ENCODE data around the gene NFX1.
"Not testable (repeated sequence)": the region's sequence is repeated elsewhere in the genome, so short reads cannot be mapped to it uniquely, and the experiment has no call there.

The NFX1 gene

GRCh38 chr9:33366979-33367480, 76.7 kb downstream of the NFX1 start:
- DNase-seq, result no peak

GRCh38 chr9:33372900-33373299, 82.6 kb downstream of the NFX1 start:
- no peak for DNase-seq

- no peak for DNase-seq
Observed at GRCh38 chr9:33374190-33374589, 83.9 kb downstream of the NFX1 start.

GRCh38 chr9:33374634-33375237, 84.4 kb downstream of the NFX1 start:
- DNase-seq, result peak; percentile 50 to 77

- DNase-seq, result no peak
Observed at GRCh38 chr9:33375238-33375840, 85.0 kb downstream of the NFX1 start.

GRCh38 chr9:33375841-33376321, 85.6 kb downstream of the NFX1 start:
- no peak for DNase-seq

GRCh38 chr9:33377089-33377715, 86.9 kb downstream of the NFX1 start:
- no peak for DNase-seq

GRCh38 chr9:33378121-33378795, 87.9 kb downstream of the NFX1 start:
- DNase-seq, result no peak

- no peak for DNase-seq
Observed at GRCh38 chr9:33379666-33380389, 89.5 kb downstream of the NFX1 start.

GRCh38 chr9:33380390-33381094, 90.2 kb downstream of the NFX1 start:
- DNase-seq, result no peak

GRCh38 chr9:33381231-33381791, 91.0 kb downstream of the NFX1 start:
- no peak for DNase-seq

GRCh38 chr9:33382397-33382796, 92.1 kb downstream of the NFX1 start:
- not testable (repeated sequence) for DNase-seq

- DNase-seq, result not testable (repeated sequence)
Observed at GRCh38 chr9:33383396-33383795, 93.1 kb downstream of the NFX1 start.

GRCh38 chr9:33385536-33385935, 95.2 kb downstream of the NFX1 start:
- DNase-seq, result not testable (repeated sequence)

- not testable (repeated sequence) for DNase-seq
Observed at GRCh38 chr9:33385979-33386640, 95.8 kb downstream of the NFX1 start.

- not testable (repeated sequence) for DNase-seq
Observed at GRCh38 chr9:33386641-33386996, 96.3 kb downstream of the NFX1 start.

- DNase-seq, result not testable (repeated sequence)
Observed at GRCh38 chr9:33386998-33387397, 96.7 kb downstream of the NFX1 start.

- DNase-seq, result no peak
Observed at GRCh38 chr9:33388110-33388994, 98.0 kb downstream of the NFX1 start.

GRCh38 chr9:33391111-33391771, 100.9 kb downstream of the NFX1 start:
- peak; percentile 38 to 71 for DNase-seq

GRCh38 chr9:33392591-33393021, 102.3 kb downstream of the NFX1 start:
- DNase-seq, result not testable (repeated sequence)

All from NCI-H446 (cell line).